Endodermal cell (in vitro differentiated cells): ENCODE results near the gene HABP4. TPM values are rescaled to one million over a fixed set of nuclear protein-coding genes. Genes with fewer than 3 reads are reported as not detected.
A peak's percentile ranks its signal among the peaks of the same experiment; 100 is the strongest.

ENCODE experiments used
- DNase-seq: peaks from one replicate; pipeline ENCODE4 v3.0.0-alpha.2; 2017
- H3K27ac ChIP-seq: 2 replicates; pipeline ENCODE4 v1.5.1; 2013; ENCODE audit warnings: mild to moderate bottlenecking, low read depth, low read length, moderate library complexity
- H3K27me3 ChIP-seq: 2 replicates; pipeline ENCODE4 v1.6.1; 2013; ENCODE audit warnings: mild to moderate bottlenecking, low read length, moderate library complexity; ENCODE audit not compliant: insufficient read depth, control insufficient read depth, poor library complexity, severe bottlenecking
- H3K36me3 ChIP-seq: 2 replicates; pipeline ENCODE4 v1.7.0; 2013; ENCODE audit warnings: mild to moderate bottlenecking, low read length, moderate library complexity; ENCODE audit not compliant: control insufficient read depth, insufficient read depth
- H3K4me1 ChIP-seq: one replicate; pipeline ENCODE4 v1.7.0; 2013; ENCODE audit warnings: low read length; ENCODE audit not compliant: control insufficient read depth, insufficient read depth
- H3K4me3 ChIP-seq: 2 replicates; pipeline ENCODE4 v1.5.1; 2013; ENCODE audit warnings: mild to moderate bottlenecking, low read length, moderate library complexity
- H3K9ac ChIP-seq: 2 replicates; pipeline ENCODE4 v1.6.1; 2013; ENCODE audit warnings: mild to moderate bottlenecking, low read length, moderate library complexity; ENCODE audit not compliant: poor library complexity, severe bottlenecking; ENCODE audit errors: extremely low read depth
- H3K9me3 ChIP-seq: 2 replicates; pipeline ENCODE4 v1.6.1; 2013; ENCODE audit warnings: mild to moderate bottlenecking, low read length, moderate library complexity; ENCODE audit not compliant: control insufficient read depth
- H3K27ac Mint-ChIP-seq: 2 replicates; pipeline ENCODE4 v1.8.0; 2020; ENCODE audit warnings: mixed read lengths
- H3K27me3 Mint-ChIP-seq: 2 replicates; pipeline ENCODE4 v1.8.0; 2021; ENCODE audit warnings: mild to moderate bottlenecking, mixed read lengths; ENCODE audit not compliant: insufficient read depth
- H3K36me3 Mint-ChIP-seq: 2 replicates; pipeline ENCODE4 v1.8.0; 2020; ENCODE audit warnings: low read depth, mixed read lengths
- H3K4me1 Mint-ChIP-seq: 2 replicates; pipeline ENCODE4 v1.8.0; 2020; ENCODE audit warnings: mixed read lengths
- H3K4me3 Mint-ChIP-seq: 2 replicates; pipeline ENCODE4 v1.8.0; 2020; ENCODE audit warnings: mild to moderate bottlenecking, moderate library complexity, mixed read lengths
- H3K9me3 Mint-ChIP-seq: 2 replicates; pipeline ENCODE4 v1.8.0; 2020; ENCODE audit warnings: mild to moderate bottlenecking, mixed read lengths
- CTCF ChIP-seq: fragments of 200-600 bp; sonication (generic); conservative IDR thresholded peaks from 2 replicates; pipeline ENCODE4 v1.5.0; 2021; ENCODE audit warnings: antibody characterized with exemption, mild to moderate bottlenecking
- WGBS, 2 experiments: methylation state at CpG; one replicate each; pipeline versions ENCODE4 v1.1.5 to v1.1.7; 2013; ENCODE audit warnings: missing lambda C conversion rate in 2 of 2, mixed read lengths in 1 of 2; ENCODE audit not compliant: insufficient coverage in 1 of 2, insufficient read length in 1 of 2; 5-methylcytosine and 5-hydroxymethylcytosine counted together
- total RNA-seq, 2 donors: library from RNA; stranded (reverse); fragmentation: NEBNext Ultra II Directional in 1 of 2; extraction: Animal tissue kit (Norgen Biotek cat#: 25700) in 1 of 2; gene quantifications; 2 replicates in 1 of 2; 3 replicates in 1 of 2; pipeline ENCODE4 v1.2.1, GENCODE V29; 2021

The HABP4 gene
- total RNA-seq, 2 donors from 2014 or later, result 10.0 to 12.1 TPM

DNA sequence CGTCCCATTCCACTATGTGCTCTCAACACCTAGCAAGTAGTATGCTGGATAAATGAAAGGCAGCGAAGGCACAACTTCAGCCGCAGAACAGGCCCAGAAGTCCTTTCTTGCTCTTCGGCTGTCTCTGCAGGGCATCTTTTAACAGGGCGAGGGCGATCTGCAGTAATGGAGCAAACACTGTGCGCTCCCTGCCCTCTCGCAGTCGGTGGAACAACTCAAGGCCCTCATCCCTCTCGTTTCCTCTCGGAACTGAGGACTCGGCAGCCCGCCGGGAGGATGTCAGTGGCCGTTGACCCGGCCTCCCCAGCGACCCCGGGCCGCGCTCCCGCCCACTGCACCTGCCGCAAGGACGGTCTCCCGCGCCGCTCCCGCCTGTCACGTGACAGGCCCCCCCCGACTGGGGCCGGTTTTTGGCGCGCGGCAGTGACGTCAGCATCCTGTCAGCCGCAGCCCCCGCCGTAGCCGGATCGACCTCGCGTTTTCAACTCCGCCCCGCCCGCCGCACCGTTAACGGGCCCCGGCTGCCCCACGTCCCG, 32.9 kb upstream of the HABP4 start:
- Histone ChIP-seq H3K36me3 (no peaks in the 10 kb centered on the region), H3K4me1 (peaks cover 11% of the 10 kb centered on the region), H3K9ac (peak overlapping the region; percentile 59), H3K27ac (peak overlapping the region; percentile 81), H3K9me3 (no peaks in the 10 kb centered on the region), H3K4me3 (peak overlapping the region; percentile 96), H3K27me3 (no peaks in the 10 kb centered on the region)
- no peaks in the 10 kb centered on the region for H3K9me3 Mint-ChIP-seq
- H3K27ac Mint-ChIP-seq, result peak overlapping the region; percentile 74
- peak; percentile 13 for TF ChIP-seq CTCF
- WGBS, 2 experiments, result 0 to 1% methylated on average over 22 to 50 of the region's 50 CpGs
- DNase-seq, result peak; percentile 95
- H3K4me1 Mint-ChIP-seq, result peaks cover 26% of the 10 kb centered on the region
- no peaks in the 10 kb centered on the region for H3K36me3 Mint-ChIP-seq
- no peaks in the 10 kb centered on the region for H3K27me3 Mint-ChIP-seq
- H3K4me3 Mint-ChIP-seq, result peak overlapping the region; percentile 74

GRCh38 chr9:96417661-96418082, 32.3 kb upstream of the HABP4 start:
- Mint-ChIP-seq H3K4me1 (peaks cover 26% of the 10 kb centered on the region), H3K36me3 (no peaks in the 10 kb centered on the region), H3K27ac (peak overlapping the region; percentile 87), H3K9me3 (no peaks in the 10 kb centered on the region), H3K27me3 (no peaks in the 10 kb centered on the region), H3K4me3 (peak overlapping the region; percentile 74)
- H3K9ac ChIP-seq, result peak overlapping the region; percentile 68
- peak overlapping the region; percentile 83 for H3K4me3 ChIP-seq
- H3K36me3 ChIP-seq, result no peaks in the 10 kb centered on the region
- WGBS, 2 experiments, result 0% methylated on average over 21 to 62 of the region's 62 CpGs
- H3K27ac ChIP-seq, result peak overlapping the region; percentile 96
- no peaks in the 10 kb centered on the region for H3K27me3 ChIP-seq
- H3K4me1 ChIP-seq, result peaks cover 11% of the 10 kb centered on the region
- TF ChIP-seq CTCF, result no peak
- no peak for DNase-seq
- no peaks in the 10 kb centered on the region for H3K9me3 ChIP-seq

- H3K4me3 Mint-ChIP-seq, result peak within 1 kb of the TSS; percentile 74
- peaks cover 27% of the 10 kb centered on the region for H3K4me1 Mint-ChIP-seq
- H3K9ac ChIP-seq, result peak within 1 kb of the TSS; percentile 68
- no peaks in the 10 kb centered on the region for H3K9me3 ChIP-seq
- DNase-seq, result peak; percentile 97
- peak within 1 kb of the TSS; percentile 96 for H3K27ac ChIP-seq
- H3K9me3 Mint-ChIP-seq, result no peaks in the 10 kb centered on the region
- peak within 1 kb of the TSS; percentile 96 for H3K4me3 ChIP-seq
- WGBS, 2 experiments, result 0% methylated on average over 16 to 100 of the region's 100 CpGs
- peaks cover 11% of the 10 kb centered on the region for H3K4me1 ChIP-seq
- H3K27ac Mint-ChIP-seq, result peak within 1 kb of the TSS; percentile 91
- H3K27me3 ChIP-seq, result no peaks in the 10 kb centered on the region
- H3K27me3 Mint-ChIP-seq, result no peaks in the 10 kb centered on the region
- no peaks in the 10 kb centered on the region for H3K36me3 ChIP-seq
- no peak for TF ChIP-seq CTCF
- no peaks in the 10 kb centered on the region for H3K36me3 Mint-ChIP-seq
Measured at GRCh38 chr9:96418083-96418919, 31.7 kb upstream of the HABP4 start, which contains the start of gene ZNF367. TSS of gene ZNF367 (minus strand) at chr9:96418370. CDS start at chr9:96418032, 338 bp downstream.
